HG03045 (cell line): ENCODE measurements around the gene NPNT.

Experiments used
- ATAC-seq: cut with Tn5 transposase; IDR thresholded peaks from one replicate; pipeline ENCODE4 v1.9.1; 2021; ENCODE audit warnings: mild to moderate bottlenecking, moderate library complexity; ENCODE audit not compliant: unreplicated experiment

The NPNT gene

GRCh38 chr4:106017975-106018374, 122.7 kb downstream of the NPNT start:
- ATAC-seq = no peak

DNA sequence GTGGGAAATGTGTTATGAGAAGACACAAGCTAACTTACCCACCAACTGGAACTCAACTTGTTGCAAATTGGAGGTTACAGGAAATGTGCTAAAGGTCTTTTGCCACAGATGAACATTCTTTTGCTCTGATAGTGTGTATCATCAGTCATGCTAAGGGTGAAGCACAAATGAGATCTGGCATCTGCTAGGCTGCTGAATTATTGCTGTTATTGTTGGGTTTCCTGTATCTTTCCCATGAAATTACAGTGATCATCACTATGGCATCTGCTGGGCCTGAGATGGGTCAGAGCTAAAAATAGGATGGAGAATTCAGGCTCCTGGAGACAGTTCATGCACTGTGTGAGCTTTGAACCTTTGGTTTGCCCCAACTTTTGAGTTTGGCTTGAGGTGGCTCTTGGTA, 124.5 kb downstream of the NPNT start:
- ATAC-seq = no peak
